GM20431 (cell line): ENCODE measurements around the gene CDC42EP5.

ENCODE experiments used
- in situ Hi-C: fragments of 300-500 bp; cut with MseI, MboI; formaldehyde crosslinking; loops from one replicate; pipeline ENCODE4 v1.15.0; 2020; ENCODE audit warnings: low sequenced_read_pairs; ENCODE audit not compliant: unreplicated experiment

The CDC42EP5 gene

GRCh38 chr19:54429545-54430227 is 43.4 kb downstream of the CDC42EP5 start:
- in situ Hi-C loops = no loop called here

- in situ Hi-C loops = no loop called here
Measured at GRCh38 chr19:54429176-54429495, 44.0 kb downstream of the CDC42EP5 start.

- in situ Hi-C loops = no loop called here
Measured at GRCh38 chr19:54428323-54429175, 44.5 kb downstream of the CDC42EP5 start.

- in situ Hi-C loops = no loop called here
Measured at GRCh38 chr19:54427586-54427985, 45.5 kb downstream of the CDC42EP5 start.

GRCh38 chr19:54426291-54426931 is 46.7 kb downstream of the CDC42EP5 start:
- in situ Hi-C loops = no loop called here

GRCh38 chr19:54425382-54425723 is 47.7 kb downstream of the CDC42EP5 start:
- in situ Hi-C loops = no loop called here

GRCh38 chr19:54424660-54425381 is 48.3 kb downstream of the CDC42EP5 start:
- in situ Hi-C loops = no loop called here

- in situ Hi-C loops = no loop called here
Measured at GRCh38 chr19:54424201-54424600, 48.9 kb downstream of the CDC42EP5 start.

GRCh38 chr19:54422136-54422535 is 51.0 kb downstream of the CDC42EP5 start:
- in situ Hi-C loops = no loop called here

GRCh38 chr19:54421521-54421920 is 51.6 kb downstream of the CDC42EP5 start:
- in situ Hi-C loops = no loop called here

- in situ Hi-C loops = no loop called here
Measured at GRCh38 chr19:54421169-54421516, 52.0 kb downstream of the CDC42EP5 start.

GRCh38 chr19:54420383-54421168 is 52.5 kb downstream of the CDC42EP5 start:
- in situ Hi-C loops = no loop called here

GRCh38 chr19:54420068-54420382 is 53.1 kb downstream of the CDC42EP5 start:
- in situ Hi-C loops = no loop called here

GRCh38 chr19:54418930-54419800 is 53.9 kb downstream of the CDC42EP5 start:
- in situ Hi-C loops = no loop called here

- in situ Hi-C loops = no loop called here
Measured at GRCh38 chr19:54418030-54418929, 54.8 kb downstream of the CDC42EP5 start.

GRCh38 chr19:54416695-54417491 is 56.2 kb downstream of the CDC42EP5 start:
- in situ Hi-C loops = no loop called here

GRCh38 chr19:54415901-54416673 is 57.0 kb downstream of the CDC42EP5 start:
- in situ Hi-C loops = no loop called here
